Raji (cell line): ENCODE data around the gene DISC1.

Experiments used
- POLR2A ChIP-seq: IDR thresholded peaks from 2 replicates; pipeline ENCODE4 v1.6.1; 2011; ENCODE audit warnings: low read depth, low read length, control low read depth; ENCODE audit not compliant: insufficient read depth

Gene DISC1

GRCh38 chr1:231878737-231879136 lies 252.1 kb downstream of the DISC1 start:
- TF ChIP-seq POLR2A, result no peak

- no peak for TF ChIP-seq POLR2A
Observed at GRCh38 chr1:231879296-231879695, 252.7 kb downstream of the DISC1 start.

- no peak for TF ChIP-seq POLR2A
Observed at GRCh38 chr1:231882333-231882732, 255.7 kb downstream of the DISC1 start.

- no peak for TF ChIP-seq POLR2A
Observed at GRCh38 chr1:231882790-231883189, 256.2 kb downstream of the DISC1 start.

GRCh38 chr1:231883382-231883781 lies 256.8 kb downstream of the DISC1 start:
- TF ChIP-seq POLR2A, result no peak

GRCh38 chr1:231885209-231885854 lies 258.7 kb downstream of the DISC1 start:
- no peak for TF ChIP-seq POLR2A

- TF ChIP-seq POLR2A, result no peak
Observed at GRCh38 chr1:231887166-231887565, 260.6 kb downstream of the DISC1 start.

GRCh38 chr1:231887866-231888265 lies 261.3 kb downstream of the DISC1 start:
- TF ChIP-seq POLR2A, result no peak

GRCh38 chr1:231890791-231891190 lies 264.2 kb downstream of the DISC1 start:
- TF ChIP-seq POLR2A, result no peak

GRCh38 chr1:231893400-231894102 lies 267.0 kb downstream of the DISC1 start:
- TF ChIP-seq POLR2A, result no peak

GRCh38 chr1:231896806-231897205 lies 270.2 kb downstream of the DISC1 start:
- no peak for TF ChIP-seq POLR2A

GRCh38 chr1:231899046-231899445 lies 272.5 kb downstream of the DISC1 start:
- TF ChIP-seq POLR2A, result no peak

GRCh38 chr1:231899713-231900435 lies 273.3 kb downstream of the DISC1 start:
- TF ChIP-seq POLR2A, result no peak

GRCh38 chr1:231903586-231904081 lies 277.0 kb downstream of the DISC1 start:
- no peak for TF ChIP-seq POLR2A

- TF ChIP-seq POLR2A, result no peak
Observed at GRCh38 chr1:231913493-231913892, 286.9 kb downstream of the DISC1 start.
